Large intestine (tissue), 3 donors: ENCODE data around the gene CALCOCO1. TPM values are rescaled to one million over a fixed set of nuclear protein-coding genes. Genes with fewer than 3 reads are reported as not detected.
"Not testable (repeated sequence)": the region's sequence is repeated elsewhere in the genome, so short reads cannot be mapped to it uniquely, and the experiment has no call there.

Experiments
- DNase-seq, 2 donors: peaks; one replicate each; pipeline versions ENCODE4 v3.0.0 to v3.0.0-alpha.2; 2013
- H3K27ac ChIP-seq: one replicate; pipeline ENCODE4 v1.5.1; 2013; ENCODE audit warnings: low read length
- H3K27me3 ChIP-seq: 2 replicates; pipeline ENCODE4 v1.6.1; 2013; ENCODE audit warnings: low read length; ENCODE audit not compliant: control insufficient read depth, insufficient read depth
- H3K36me3 ChIP-seq: 2 replicates; pipeline ENCODE4 v1.6.1; 2013; ENCODE audit warnings: low read length; ENCODE audit not compliant: control insufficient read depth, insufficient read depth
- H3K4me1 ChIP-seq: one replicate; pipeline ENCODE4 v1.6.1; 2013; ENCODE audit warnings: low read length; ENCODE audit not compliant: control insufficient read depth, insufficient read depth
- H3K4me3 ChIP-seq: one replicate; pipeline ENCODE4 v1.5.1; 2013; ENCODE audit warnings: low read length
- H3K9me3 ChIP-seq: one replicate; pipeline ENCODE4 v1.6.1; 2013; ENCODE audit warnings: mild to moderate bottlenecking, low read depth, low read length, moderate library complexity; ENCODE audit not compliant: control insufficient read depth
- WGBS: methylation state at CpG from one replicate; pipeline ENCODE4 v1.1.5; 2013; ENCODE audit warnings: low lambda C conversion rate; ENCODE audit not compliant: insufficient coverage; 5-methylcytosine and 5-hydroxymethylcytosine counted together
- polyA plus RNA-seq: library from polyadenylated mRNA; unstranded; fragments of 120-200 nt; gene quantifications from one replicate; pipeline ENCODE4 v1.2.1, GENCODE V29; 2013

Gene CALCOCO1
- polyA plus RNA-seq, 1 donor: 91.5 TPM

DNA sequence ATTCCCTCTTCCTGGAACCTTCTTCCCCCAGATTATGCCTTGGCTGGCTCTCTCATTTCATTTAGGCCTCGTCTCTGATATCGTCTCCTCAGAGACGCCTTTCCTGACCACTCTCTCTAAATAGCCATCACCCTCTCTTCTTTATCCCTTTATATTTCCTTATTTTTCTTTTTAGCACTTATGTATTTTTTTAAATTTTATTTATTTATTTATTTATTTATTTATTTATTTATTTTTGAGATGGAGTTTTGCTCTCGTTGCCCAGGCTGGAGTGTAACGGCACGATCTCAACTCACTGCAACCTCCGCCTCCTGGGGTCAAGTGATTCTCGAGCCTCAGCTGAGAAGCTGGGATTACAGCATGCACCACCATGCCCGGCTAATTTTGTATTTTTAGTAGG, 43.3 kb downstream of the CALCOCO1 start:
- Histone ChIP-seq H3K36me3 (no peaks in the 10 kb centered on the region), H3K27ac (no peak overlapping the region), H3K4me1 (no peaks in the 10 kb centered on the region), H3K27me3 (peaks cover 6% of the 10 kb centered on the region), H3K9me3 (no peaks in the 10 kb centered on the region), H3K4me3 (no peak overlapping the region)
- no peak for DNase-seq
- 93% methylated on average over 3 of the region's 9 CpGs for WGBS

DNA sequence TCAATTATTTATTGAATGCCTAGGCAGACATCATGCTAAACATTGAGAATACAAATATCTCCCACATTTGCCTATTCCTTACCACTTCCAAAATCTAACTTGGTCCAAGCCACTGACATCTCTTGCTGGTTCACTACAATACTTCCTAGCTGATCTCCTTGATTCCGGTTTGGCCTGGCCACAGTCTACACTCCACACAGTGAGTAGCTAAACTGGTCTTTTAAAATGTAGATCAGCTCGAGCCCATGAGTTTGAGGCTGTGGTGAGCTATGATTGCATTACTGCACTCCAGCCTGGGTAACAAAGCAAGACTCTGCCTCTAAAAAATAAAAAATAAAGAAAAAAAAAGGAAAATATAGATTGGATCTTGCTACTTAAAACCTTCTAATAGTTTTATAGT, 43.8 kb downstream of the CALCOCO1 start:
- DNase-seq: no peak
- H3K27ac ChIP-seq: no peak overlapping the region
- no CpG with 5 or more reads among the region's 2 CpGs for WGBS
- H3K36me3 ChIP-seq: no peaks in the 10 kb centered on the region
- peaks cover 11% of the 10 kb centered on the region for H3K27me3 ChIP-seq
- no peaks in the 10 kb centered on the region for H3K9me3 ChIP-seq
- no peak overlapping the region for H3K4me3 ChIP-seq
- H3K4me1 ChIP-seq: no peaks in the 10 kb centered on the region

DNA sequence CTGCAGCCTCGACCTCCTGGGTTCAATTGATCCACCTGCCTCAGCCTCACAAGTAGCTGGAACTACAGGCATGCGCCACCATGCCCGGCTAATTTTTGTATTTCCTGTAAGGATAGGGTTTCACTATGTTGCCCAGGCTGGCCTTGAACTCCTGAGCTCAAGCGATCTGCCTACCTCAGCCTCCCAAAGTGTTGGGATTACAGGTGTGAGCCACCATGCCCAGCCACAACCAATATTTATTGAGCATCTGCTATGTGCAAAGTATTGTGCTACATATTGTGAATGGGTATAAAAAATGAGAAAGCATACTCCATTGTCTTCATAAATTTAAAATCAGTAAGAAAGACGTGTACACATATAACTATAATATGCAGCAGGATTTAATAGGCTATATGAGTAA, 47.2 kb downstream of the CALCOCO1 start:
- peaks cover 20% of the 10 kb centered on the region for H3K4me1 ChIP-seq
- H3K9me3 ChIP-seq: not testable (repeated sequence)

DNA sequence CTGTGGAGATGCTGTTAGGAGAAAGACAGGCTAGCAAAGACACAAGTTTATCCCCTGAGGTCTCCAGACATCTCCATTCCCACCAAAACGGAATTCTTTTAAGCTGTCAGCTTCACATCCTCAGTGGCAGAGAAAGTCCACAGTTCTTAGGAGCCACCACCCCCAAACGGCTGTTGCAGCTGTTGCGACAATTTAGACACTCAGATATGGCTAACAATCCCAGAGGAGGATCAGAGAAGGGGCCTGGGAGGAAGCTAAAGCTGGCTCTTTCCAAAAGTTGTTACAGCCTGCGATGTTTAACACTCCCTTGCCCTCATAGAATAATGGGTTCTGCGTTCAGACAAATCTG, 49.5 kb downstream of the CALCOCO1 start:
- no peaks in the 10 kb centered on the region for H3K9me3 ChIP-seq
- peak overlapping the region; percentile 92 for H3K4me3 ChIP-seq

More for the DNA sequence above, 47.2 kb downstream of the CALCOCO1 start:
- not testable (repeated sequence) for H3K4me3 ChIP-seq, DNase-seq, H3K36me3 ChIP-seq, H3K27ac ChIP-seq
- WGBS: no CpG with 5 or more reads among the region's 5 CpGs
- peaks cover 23% of the 10 kb centered on the region for H3K27me3 ChIP-seq

DNA sequence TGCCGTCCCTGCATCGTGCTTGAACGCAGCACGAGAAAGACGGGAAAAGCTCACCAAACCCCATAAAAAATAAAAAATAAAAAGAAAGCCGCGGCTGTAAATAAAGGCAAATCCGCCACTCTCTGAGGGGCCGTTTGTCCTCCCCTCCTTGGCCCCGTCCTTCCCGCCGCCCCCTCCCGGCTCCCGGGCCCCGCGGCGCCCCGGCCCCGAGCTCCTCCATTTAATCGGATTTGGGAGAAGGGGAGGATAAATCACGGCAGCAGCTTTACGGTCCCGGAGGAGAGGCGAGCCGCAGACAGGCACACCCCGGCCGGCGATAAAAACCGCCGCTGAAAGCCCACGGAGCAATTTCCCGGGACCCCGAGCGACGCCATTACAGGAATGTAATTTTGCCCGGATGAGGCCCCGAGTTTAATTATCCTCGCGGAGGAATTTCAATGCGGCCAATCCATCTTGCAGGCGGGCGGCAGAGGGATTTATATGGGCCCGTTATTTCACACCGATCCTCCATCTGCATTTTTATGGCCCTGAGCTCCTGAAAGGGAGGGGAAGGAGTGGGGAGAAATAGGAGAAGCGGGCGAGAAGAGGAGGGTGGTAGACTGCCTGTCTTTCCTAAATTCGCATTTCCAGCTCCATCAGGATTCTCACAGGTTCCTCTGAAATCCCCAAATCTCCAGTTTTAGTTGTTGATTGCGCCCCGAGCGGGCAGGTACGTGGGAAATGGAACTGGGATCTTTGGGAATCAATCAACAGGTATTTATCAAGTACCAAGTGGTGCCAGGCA, 50.0 kb downstream of the CALCOCO1 start:
- Histone ChIP-seq H3K27ac (peak overlapping the region; percentile 77), H3K9me3 (no peaks in the 10 kb centered on the region), H3K4me1 (peaks cover 22% of the 10 kb centered on the region), H3K4me3 (peak overlapping the region; percentile 92), H3K36me3 (peaks cover 15% of the 10 kb centered on the region), H3K27me3 (peaks cover 23% of the 10 kb centered on the region)
- whole genome bisulfite sequencing: no CpG with 5 or more reads among the region's 51 CpGs
- DNase-seq: peak in 1 of 2 donors; percentile 36

More for the DNA sequence above, 49.5 kb downstream of the CALCOCO1 start:
- peaks cover 10% of the 10 kb centered on the region for H3K36me3 ChIP-seq
- H3K27me3 ChIP-seq: peaks cover 23% of the 10 kb centered on the region
- 40% methylated on average over 1 of the region's 5 CpGs for WGBS
- no peak for DNase-seq
- H3K27ac ChIP-seq: peak overlapping the region; percentile 77
- peaks cover 22% of the 10 kb centered on the region for H3K4me1 ChIP-seq

DNA sequence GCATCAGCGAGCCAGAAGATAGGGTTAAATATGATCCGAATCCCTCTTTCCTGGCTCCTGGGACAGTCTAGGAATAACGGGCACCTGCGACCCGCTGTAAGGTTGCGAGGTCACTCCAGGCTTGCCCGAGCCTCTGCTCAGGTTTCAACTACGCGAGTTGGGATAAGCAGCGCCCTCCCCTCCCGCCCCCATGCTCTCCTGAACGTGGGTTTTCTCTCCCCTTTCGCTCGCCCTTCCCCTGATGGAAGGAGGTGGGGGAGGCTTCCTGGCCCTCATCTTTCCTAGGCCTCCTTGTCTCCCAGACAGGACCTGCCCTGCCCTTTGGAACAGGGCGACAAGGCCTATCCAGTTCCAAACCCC, 50.6 kb downstream of the CALCOCO1 start:
- no CpG with 5 or more reads among the region's 15 CpGs for WGBS
- Histone ChIP-seq H3K36me3 (peaks cover 21% of the 10 kb centered on the region), H3K4me1 (peaks cover 22% of the 10 kb centered on the region), H3K27me3 (peaks cover 23% of the 10 kb centered on the region), H3K9me3 (no peaks in the 10 kb centered on the region), H3K4me3 (peak overlapping the region; percentile 92), H3K27ac (peak overlapping the region; percentile 77)
- DNase-seq: peak; percentile 41 to 62

DNA sequence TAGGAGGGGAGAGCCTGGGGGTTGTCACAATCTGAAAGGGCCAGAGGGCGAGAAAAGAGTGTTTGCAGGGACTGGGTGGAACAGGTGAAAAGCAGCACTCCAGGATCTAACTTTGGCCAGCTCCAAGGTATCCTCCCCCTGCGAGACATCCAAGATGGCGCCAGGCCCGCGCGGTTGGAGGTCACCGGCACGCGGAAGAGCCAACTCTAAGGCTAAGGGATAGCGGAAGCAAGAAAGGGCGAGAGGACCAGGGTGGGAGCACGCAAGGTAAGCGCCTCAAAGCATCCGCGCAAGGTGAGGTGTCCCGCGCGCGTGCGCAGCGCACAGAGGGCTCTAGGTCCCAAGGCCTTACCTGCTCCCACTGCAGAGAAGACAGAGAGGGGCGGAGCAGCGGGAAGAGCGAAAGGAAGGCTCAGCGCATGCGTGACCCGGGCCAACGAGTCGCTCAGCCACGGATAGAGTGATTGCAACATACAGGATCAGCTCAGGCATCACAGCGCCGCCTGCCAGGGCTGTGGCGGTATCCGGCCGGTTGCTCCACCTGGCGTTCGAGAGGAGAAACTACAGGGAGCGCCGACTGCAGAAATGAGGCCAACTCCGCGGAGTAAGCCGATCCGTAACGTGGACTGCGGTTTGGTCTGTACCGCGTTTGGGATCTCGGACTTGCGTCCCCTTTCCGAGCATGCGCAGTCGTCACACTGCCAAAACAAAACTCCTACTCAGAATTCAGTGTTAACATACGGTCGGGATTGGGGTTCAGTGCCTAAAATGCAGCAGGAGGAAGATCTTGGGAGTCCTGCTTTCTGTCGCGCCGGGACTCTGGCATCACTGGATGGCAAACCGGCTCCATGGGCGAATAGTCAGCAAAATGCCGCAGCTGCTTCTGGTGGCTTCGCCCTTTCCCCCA, 51.3 kb downstream of the CALCOCO1 start, which contains the start of gene ATP5MC2:
TSS of gene ATP5MC2 (minus strand) at position 383 of the 907 bp plus-strand sequence. CDS start 3,469 bp downstream, outside the sequence.
- peaks cover 22% of the 10 kb centered on the region for H3K4me1 ChIP-seq
- WGBS: no CpG with 5 or more reads among the region's 61 CpGs

DNA sequence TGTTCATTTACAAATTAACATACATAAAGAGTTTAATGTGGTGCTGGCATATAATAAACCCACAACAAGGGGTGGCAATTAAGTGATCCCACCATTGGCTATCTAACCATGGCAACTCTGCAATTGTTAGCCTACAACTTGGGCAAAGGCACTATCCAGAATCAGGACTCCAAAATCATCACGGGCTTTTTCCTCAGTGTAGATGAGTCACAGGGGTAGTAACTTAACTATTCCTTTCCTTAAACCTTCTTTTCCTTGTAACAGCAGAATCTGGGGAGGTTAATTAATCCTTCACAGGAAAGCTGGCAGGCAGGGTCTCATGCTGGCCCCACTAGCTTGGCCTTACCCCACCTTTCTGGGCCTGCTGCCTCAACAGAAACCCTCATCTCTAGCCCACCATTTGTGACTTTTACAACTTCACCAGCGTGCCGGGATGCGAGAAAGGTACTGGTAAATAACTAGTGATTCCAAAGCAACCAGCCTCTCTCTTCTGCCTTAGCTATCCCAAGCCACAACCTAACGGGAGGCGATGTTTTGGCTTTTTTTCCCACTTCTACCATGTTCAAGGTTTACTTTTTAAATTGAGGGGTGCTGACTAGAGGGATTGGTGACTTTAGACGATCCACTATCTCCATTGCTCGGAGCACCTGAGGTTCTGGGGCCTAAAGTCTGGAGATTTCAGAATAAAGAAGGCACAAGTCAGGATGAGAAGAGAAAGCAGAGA, 52.1 kb downstream of the CALCOCO1 start:
- H3K4me1 ChIP-seq: peaks cover 22% of the 10 kb centered on the region
- peak overlapping the region; percentile 92 for H3K27ac ChIP-seq
- peak overlapping the region; percentile 92 for H3K4me3 ChIP-seq
- DNase-seq: no peak
- no CpG with 5 or more reads among the region's 8 CpGs for WGBS
- H3K27me3 ChIP-seq: peaks cover 23% of the 10 kb centered on the region
- no peaks in the 10 kb centered on the region for H3K9me3 ChIP-seq
- peaks cover 34% of the 10 kb centered on the region for H3K36me3 ChIP-seq

More for the DNA sequence above, 51.3 kb downstream of the CALCOCO1 start, which contains the start of gene ATP5MC2:
- H3K27ac ChIP-seq: peak within 1 kb of the TSS; percentile 92
- no peaks in the 10 kb centered on the region for H3K9me3 ChIP-seq
- H3K4me3 ChIP-seq: peak within 1 kb of the TSS; percentile 92
- peak; percentile 99 for DNase-seq
- peaks cover 27% of the 10 kb centered on the region for H3K36me3 ChIP-seq
- peaks cover 23% of the 10 kb centered on the region for H3K27me3 ChIP-seq

DNA sequence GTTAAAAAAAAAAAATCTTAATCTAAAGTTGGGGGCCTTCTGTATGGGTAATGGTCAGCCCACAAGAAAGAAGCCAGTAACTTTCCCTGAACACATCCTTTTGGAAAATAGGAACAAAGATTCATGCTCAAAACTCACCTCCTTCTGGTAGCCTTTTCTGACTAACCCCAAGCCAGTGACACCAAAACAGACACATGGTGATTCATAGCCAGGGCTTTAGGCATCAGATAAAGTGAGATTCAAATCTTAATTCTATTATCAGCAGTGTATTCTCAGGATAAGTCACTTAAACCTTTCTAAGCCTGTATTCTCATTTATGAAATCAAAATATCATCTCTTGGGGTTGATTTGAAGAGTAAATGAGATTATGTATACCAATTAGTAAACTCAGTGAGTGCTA, 56.3 kb downstream of the CALCOCO1 start:
- no peak overlapping the region for H3K27ac ChIP-seq
- DNase-seq: no peak
- H3K27me3 ChIP-seq: no peaks in the 10 kb centered on the region
- no peak overlapping the region for H3K4me3 ChIP-seq
- peaks cover 66% of the 10 kb centered on the region for H3K36me3 ChIP-seq
- no peaks in the 10 kb centered on the region for H3K9me3 ChIP-seq
- H3K4me1 ChIP-seq: peaks cover 7% of the 10 kb centered on the region

DNA sequence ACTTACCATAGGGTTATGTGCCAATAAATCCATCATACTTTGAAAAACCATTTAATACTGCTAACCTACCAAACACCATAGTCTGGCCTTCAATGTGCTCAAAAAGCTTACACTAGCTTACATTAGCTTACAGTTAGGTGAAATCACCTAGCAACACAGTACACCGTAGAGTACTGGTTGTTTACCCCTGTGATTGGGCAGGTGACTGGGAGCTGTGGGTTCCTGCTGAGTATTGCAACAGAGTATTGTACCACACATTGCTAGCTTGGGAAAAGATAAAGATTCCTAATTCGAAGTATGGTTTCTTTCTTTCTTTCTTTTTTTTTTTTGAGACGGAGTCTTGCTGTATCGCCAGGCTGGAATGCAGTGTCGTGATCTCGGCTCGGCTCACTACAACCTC, 56.9 kb downstream of the CALCOCO1 start:
- no peak for DNase-seq
- H3K4me3 ChIP-seq: no peak overlapping the region
- H3K27me3 ChIP-seq: no peaks in the 10 kb centered on the region
- no CpG with 5 or more reads among the region's 7 CpGs for WGBS
- peaks cover 5% of the 10 kb centered on the region for H3K4me1 ChIP-seq
- H3K36me3 ChIP-seq: peaks cover 72% of the 10 kb centered on the region
- no peaks in the 10 kb centered on the region for H3K9me3 ChIP-seq
- H3K27ac ChIP-seq: no peak overlapping the region
